ENCODE data around the gene TTC23. TPM values are rescaled to one million over a fixed set of nuclear protein-coding genes. Genes with fewer than 3 reads are reported as not detected.

Gene TTC23
- total RNA-seq, 2 donors from 2014 or later = 0.30 TPM; not detected in 1

- Mint-ChIP-seq H3K27me3 (peaks cover 26% of the 10 kb centered on the region), H3K4me1 (peaks cover 6% of the 10 kb centered on the region), H3K27ac (no peak overlapping the region), H3K4me3 (no peak overlapping the region), H3K36me3 (ENCODE audit: low read depth) (peaks cover 4% of the 10 kb centered on the region)
- DNase-seq (no peak), ATAC-seq (no peak)
- no peaks in the 10 kb centered on the region for H3K9me3 ChIP-seq (ENCODE audit: control insufficient read depth, low read length, poor library complexity, severe bottlenecking)
These were observed 117.8 kb downstream of the TTC23 start for GRCh38 chr15:99131441-99132023.

GRCh38 chr15:99130765-99131440 lies 118.5 kb downstream of the TTC23 start:
- peaks cover 26% of the 10 kb centered on the region for H3K27me3 Mint-ChIP-seq
- DNase-seq (no peak), ATAC-seq (no peak)
- H3K9me3 ChIP-seq (ENCODE audit: control insufficient read depth, low read length, poor library complexity, severe bottlenecking) = no peaks in the 10 kb centered on the region
- no peak overlapping the region for H3K27ac Mint-ChIP-seq
- H3K36me3 Mint-ChIP-seq (ENCODE audit: low read depth) = peaks cover 4% of the 10 kb centered on the region
- peaks cover 6% of the 10 kb centered on the region for H3K4me1 Mint-ChIP-seq
- no peak overlapping the region for H3K4me3 Mint-ChIP-seq

DNA sequence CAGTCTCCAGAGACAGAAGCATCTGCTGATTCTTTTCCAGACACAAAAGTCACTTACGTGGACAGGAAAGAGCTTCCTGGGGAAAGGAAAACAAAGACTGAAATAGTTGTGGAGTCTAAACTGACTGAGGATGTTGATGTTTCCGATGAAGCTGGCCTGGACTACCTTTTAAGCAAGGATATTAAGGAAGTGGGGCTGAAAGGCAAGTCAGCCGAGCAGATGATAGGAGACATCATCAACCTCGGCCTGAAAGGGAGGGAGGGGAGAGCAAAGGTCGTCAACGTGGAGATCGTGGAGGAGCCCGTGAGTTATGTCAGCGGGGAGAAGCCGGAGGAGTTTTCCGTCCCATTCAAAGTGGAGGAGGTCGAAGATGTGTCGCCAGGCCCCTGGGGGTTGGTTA lies 119.1 kb downstream of the TTC23 start:
- peaks cover 2% of the 10 kb centered on the region for H3K36me3 Mint-ChIP-seq (ENCODE audit: low read depth)
- no peaks in the 10 kb centered on the region for H3K9me3 ChIP-seq (ENCODE audit: control insufficient read depth, low read length, poor library complexity, severe bottlenecking)
- DNase-seq = no peak
- peaks cover 6% of the 10 kb centered on the region for H3K4me1 Mint-ChIP-seq
- no peak for ATAC-seq
- peaks cover 29% of the 10 kb centered on the region for H3K27me3 Mint-ChIP-seq
- H3K4me3 Mint-ChIP-seq = no peak overlapping the region
- no peak overlapping the region for H3K27ac Mint-ChIP-seq

DNA sequence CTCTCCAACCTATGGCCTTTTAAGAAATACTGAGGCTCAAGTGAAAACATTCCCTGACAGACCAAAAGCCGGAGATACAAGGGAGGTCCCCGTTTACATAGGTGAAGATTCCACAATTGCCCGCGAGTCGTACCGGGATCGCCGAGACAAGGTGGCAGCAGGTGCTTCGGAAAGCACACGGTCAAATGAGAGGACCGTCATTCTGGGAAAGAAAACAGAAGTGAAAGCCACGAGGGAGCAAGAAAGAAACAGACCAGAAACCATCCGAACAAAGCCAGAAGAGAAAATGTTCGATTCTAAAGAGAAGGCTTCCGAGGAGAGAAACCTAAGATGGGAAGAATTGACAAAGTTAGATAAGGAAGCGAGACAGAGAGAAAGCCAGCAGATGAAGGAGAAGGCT lies 119.7 kb downstream of the TTC23 start:
- Mint-ChIP-seq H3K4me1 (peaks cover 4% of the 10 kb centered on the region), H3K4me3 (no peak overlapping the region), H3K27me3 (peaks cover 33% of the 10 kb centered on the region), H3K36me3 (ENCODE audit: low read depth) (peaks cover 2% of the 10 kb centered on the region), H3K27ac (no peak overlapping the region)
- no peak for ATAC-seq
- no peaks in the 10 kb centered on the region for H3K9me3 ChIP-seq (ENCODE audit: control insufficient read depth, low read length, poor library complexity, severe bottlenecking)
- DNase-seq = no peak

GRCh38 chr15:99128411-99128810 lies 121.0 kb downstream of the TTC23 start:
- no peak overlapping the region for H3K4me3 Mint-ChIP-seq
- ATAC-seq (no peak), DNase-seq (no peak)
- no peak overlapping the region for H3K27ac Mint-ChIP-seq
- H3K36me3 Mint-ChIP-seq (ENCODE audit: low read depth) = peaks cover 2% of the 10 kb centered on the region
- peaks cover 45% of the 10 kb centered on the region for H3K27me3 Mint-ChIP-seq
- H3K4me1 Mint-ChIP-seq = peaks cover 8% of the 10 kb centered on the region
- no peaks in the 10 kb centered on the region for H3K9me3 ChIP-seq (ENCODE audit: control insufficient read depth, low read length, poor library complexity, severe bottlenecking)

DNA sequence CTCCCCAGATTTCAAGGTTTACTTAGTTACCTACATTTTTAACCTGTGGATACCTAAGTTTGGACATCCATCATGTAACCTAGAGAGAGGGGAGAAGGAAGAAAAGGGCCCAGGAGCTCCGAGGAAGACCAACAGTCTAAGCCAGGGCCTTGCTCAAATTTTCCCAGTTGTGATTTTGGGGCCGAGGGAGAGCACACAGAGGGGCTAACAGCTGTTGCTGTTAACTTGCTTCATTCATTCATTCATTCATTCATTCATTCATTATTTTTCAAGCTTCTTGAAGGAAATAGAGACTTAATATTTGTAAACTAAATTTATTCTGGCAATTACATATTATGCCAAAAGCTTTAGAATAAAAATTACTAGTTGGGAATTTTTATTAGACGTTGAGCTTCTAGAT lies 121.6 kb downstream of the TTC23 start:
- Mint-ChIP-seq H3K36me3 (ENCODE audit: low read depth) (peaks cover 2% of the 10 kb centered on the region), H3K27me3 (peaks cover 47% of the 10 kb centered on the region), H3K4me3 (no peak overlapping the region), H3K4me1 (peaks cover 8% of the 10 kb centered on the region), H3K27ac (no peak overlapping the region)
- no peaks in the 10 kb centered on the region for H3K9me3 ChIP-seq (ENCODE audit: control insufficient read depth, low read length, poor library complexity, severe bottlenecking)
- no peak for DNase-seq
- ATAC-seq = no peak

GRCh38 chr15:99126930-99127329 lies 122.5 kb downstream of the TTC23 start:
- no peak overlapping the region for H3K27ac Mint-ChIP-seq
- no peak for ATAC-seq
- no peak for DNase-seq
- peaks cover 47% of the 10 kb centered on the region for H3K27me3 Mint-ChIP-seq
- peaks cover 2% of the 10 kb centered on the region for H3K36me3 Mint-ChIP-seq (ENCODE audit: low read depth)
- no peaks in the 10 kb centered on the region for H3K9me3 ChIP-seq (ENCODE audit: control insufficient read depth, low read length, poor library complexity, severe bottlenecking)
- no peak overlapping the region for H3K4me3 Mint-ChIP-seq
- H3K4me1 Mint-ChIP-seq = peaks cover 8% of the 10 kb centered on the region

DNA sequence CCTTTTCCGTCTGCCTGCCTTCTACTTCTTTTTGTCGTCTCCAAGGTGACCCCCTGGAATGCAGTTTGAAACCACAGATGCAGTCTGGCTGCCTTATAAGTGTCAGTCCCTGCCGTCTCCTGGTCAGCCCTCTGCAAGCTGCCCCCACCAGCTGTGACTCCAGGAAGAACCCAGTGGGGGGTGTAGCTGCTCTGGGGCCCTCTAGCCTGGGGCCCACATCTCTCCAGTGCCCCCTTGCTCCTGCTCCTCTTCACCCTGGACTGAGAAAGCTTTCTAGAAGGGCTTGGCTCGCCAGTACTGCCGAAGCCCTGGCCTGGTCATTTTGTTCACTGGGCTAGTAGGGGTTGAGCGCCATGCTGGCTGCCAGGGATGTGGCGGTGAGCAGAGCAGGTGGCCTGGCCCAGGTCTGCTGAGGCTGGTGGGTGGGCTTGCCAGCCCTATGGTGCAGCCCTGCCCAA lies 123.2 kb downstream of the TTC23 start:
- Mint-ChIP-seq H3K4me3 (no peak overlapping the region), H3K4me1 (peaks cover 11% of the 10 kb centered on the region), H3K36me3 (ENCODE audit: low read depth) (peaks cover 2% of the 10 kb centered on the region), H3K27me3 (peaks cover 52% of the 10 kb centered on the region), H3K27ac (no peak overlapping the region)
- H3K9me3 ChIP-seq (ENCODE audit: control insufficient read depth, low read length, poor library complexity, severe bottlenecking) = no peaks in the 10 kb centered on the region
- DNase-seq = no peak
- ATAC-seq = no peak

DNA sequence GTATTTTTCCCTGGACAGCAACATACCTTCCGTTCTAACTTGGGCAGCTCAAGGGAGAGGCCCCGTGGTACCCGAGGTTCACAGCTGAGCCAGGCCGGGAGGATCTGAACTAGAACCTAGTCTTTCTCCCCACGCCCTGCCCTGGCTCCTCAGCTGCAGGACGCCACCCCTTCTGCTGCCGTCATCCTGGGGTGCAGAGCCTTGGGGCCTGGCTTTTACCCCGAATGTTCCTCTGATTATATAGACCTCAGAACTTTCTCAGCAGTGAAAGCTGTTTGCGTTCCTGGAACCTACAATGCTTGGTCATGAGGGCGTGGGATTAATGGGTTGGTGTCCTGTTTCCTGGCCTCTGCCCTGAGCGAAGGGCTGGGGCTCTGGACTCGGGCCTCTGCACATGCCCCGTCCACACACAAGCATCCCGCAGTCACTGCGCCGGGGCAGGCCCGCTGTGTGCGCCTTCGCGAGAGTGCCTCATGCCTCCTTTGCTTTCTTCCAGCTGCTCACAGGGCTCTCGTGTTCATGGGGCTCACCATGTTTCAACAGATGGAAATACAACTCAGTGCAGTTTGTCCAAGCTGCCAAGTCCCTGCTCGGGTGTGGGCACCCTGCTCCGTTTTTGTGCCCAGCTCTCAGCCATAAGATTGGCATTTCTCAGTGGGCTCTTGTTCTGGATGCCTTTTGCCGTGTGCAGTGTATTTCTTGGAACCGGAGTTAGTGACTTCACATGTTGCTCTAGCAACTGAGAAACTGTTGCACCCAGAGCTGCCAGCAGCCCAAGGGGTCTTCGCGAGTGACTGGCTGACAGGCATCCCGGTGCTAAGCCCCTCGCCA lies 124.1 kb downstream of the TTC23 start:
- no peak overlapping the region for H3K27ac Mint-ChIP-seq
- H3K9me3 ChIP-seq (ENCODE audit: control insufficient read depth, low read length, poor library complexity, severe bottlenecking) = no peaks in the 10 kb centered on the region
- DNase-seq (no peak), ATAC-seq (no peak)
- no peak overlapping the region for H3K4me3 Mint-ChIP-seq
- peaks cover 6% of the 10 kb centered on the region for H3K36me3 Mint-ChIP-seq (ENCODE audit: low read depth)
- peaks cover 16% of the 10 kb centered on the region for H3K4me1 Mint-ChIP-seq
- peaks cover 54% of the 10 kb centered on the region for H3K27me3 Mint-ChIP-seq

DNA sequence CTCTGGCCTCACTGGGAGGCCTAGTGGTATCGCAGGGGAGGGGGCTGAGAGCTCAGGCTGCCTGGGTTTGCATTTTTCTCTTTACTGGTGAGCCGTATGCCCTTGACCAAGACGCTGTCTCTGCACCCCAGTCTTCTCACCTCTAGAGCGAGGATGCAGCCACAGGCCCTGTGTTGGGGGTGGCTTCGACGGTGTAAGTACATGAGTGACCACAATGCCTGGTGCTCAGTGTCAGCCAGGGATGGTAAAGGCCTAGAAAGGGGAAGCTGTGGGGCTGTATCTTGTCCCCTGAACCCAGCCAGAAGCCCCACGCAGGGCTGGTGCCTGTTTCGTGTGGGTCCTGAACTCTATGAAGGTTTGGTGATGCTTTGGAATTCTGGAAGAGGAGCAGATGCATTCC lies 124.7 kb downstream of the TTC23 start:
- no peak overlapping the region for H3K27ac Mint-ChIP-seq
- DNase-seq = no peak
- peaks cover 13% of the 10 kb centered on the region for H3K4me1 Mint-ChIP-seq
- H3K36me3 Mint-ChIP-seq (ENCODE audit: low read depth) = peaks cover 4% of the 10 kb centered on the region
- peaks cover 52% of the 10 kb centered on the region for H3K27me3 Mint-ChIP-seq
- ATAC-seq = no peak
- H3K4me3 Mint-ChIP-seq = no peak overlapping the region
- no peaks in the 10 kb centered on the region for H3K9me3 ChIP-seq (ENCODE audit: control insufficient read depth, low read length, poor library complexity, severe bottlenecking)

GRCh38 chr15:99123713-99124451 lies 125.5 kb downstream of the TTC23 start:
- DNase-seq (no peak), ATAC-seq (no peak)
- no peaks in the 10 kb centered on the region for H3K9me3 ChIP-seq (ENCODE audit: control insufficient read depth, low read length, poor library complexity, severe bottlenecking)
- Mint-ChIP-seq H3K27me3 (peaks cover 45% of the 10 kb centered on the region), H3K4me1 (peaks cover 12% of the 10 kb centered on the region), H3K36me3 (ENCODE audit: low read depth) (peaks cover 4% of the 10 kb centered on the region), H3K27ac (no peak overlapping the region), H3K4me3 (no peak overlapping the region)

DNA sequence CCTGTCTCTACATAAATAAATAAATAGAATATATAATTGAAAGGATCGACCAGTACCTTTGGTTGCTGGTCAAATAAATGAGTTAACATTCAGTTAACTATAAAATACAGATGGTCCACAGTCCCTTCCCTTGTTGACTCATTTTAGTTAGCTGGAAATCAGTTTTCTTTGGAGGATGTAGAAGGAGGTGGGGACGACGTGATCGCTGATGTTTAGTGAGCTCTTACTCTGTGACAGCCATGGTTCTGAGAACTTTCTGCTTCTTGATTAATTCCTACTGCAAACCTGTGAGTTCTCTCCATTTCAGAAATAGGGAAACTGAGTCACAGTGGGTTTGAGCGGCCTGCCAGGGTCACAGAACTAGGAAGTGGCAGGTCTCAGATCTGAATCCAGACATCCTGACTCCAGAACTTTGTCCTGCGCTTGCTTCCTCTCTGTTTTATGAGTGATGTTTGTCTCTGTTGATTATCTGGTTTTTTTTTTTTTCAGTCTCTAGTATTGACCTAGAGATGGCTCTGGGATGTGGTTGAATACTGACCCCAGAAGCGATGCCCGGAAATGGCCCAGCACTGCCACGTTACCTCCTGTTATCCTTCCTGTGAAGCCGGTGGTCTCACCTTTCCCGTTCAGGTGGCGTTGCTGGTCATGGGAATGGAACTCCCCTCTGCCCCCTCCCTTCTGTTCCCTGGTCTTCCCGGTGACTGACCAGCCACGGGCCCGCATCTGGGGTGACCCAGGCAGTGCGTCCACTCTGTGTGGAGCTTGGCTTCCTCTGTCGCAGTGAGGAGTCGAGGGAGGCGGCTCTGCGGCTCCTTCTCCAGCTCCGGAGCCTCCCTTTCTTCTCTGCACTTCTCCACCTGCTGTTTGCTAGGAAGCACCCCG lies 126.3 kb downstream of the TTC23 start:
- no peaks in the 10 kb centered on the region for H3K9me3 ChIP-seq (ENCODE audit: control insufficient read depth, low read length, poor library complexity, severe bottlenecking)
- Mint-ChIP-seq H3K36me3 (ENCODE audit: low read depth) (peaks cover 4% of the 10 kb centered on the region), H3K4me1 (peaks cover 12% of the 10 kb centered on the region), H3K27me3 (peaks cover 38% of the 10 kb centered on the region), H3K4me3 (no peak overlapping the region), H3K27ac (no peak overlapping the region)
- no peak for DNase-seq
- no peak for ATAC-seq

Data from T-helper 17 cell (primary cell).